GM23248 (cell line): ENCODE results near the gene PLCH2.
"Not testable (repeated sequence)": the region's sequence is repeated elsewhere in the genome, so short reads cannot be mapped to it uniquely, and the experiment has no call there.

Experiments used
- EZH2 ChIP-seq: fragments of 200-600 bp; sonication (generic); IDR thresholded peaks from 2 replicates; pipeline ENCODE4 v1.6.1; 2018; ENCODE audit warnings: antibody characterized with exemption, mild to moderate bottlenecking; ENCODE audit not compliant: insufficient read depth, poor library complexity, severe bottlenecking
- EZH2phosphoT487 ChIP-seq: fragments of 200-600 bp; sonication (generic); IDR thresholded peaks from 2 replicates; pipeline ENCODE4 v1.6.1; 2018; ENCODE audit warnings: antibody characterized with exemption, moderate library complexity, mild to moderate bottlenecking, low read depth; ENCODE audit not compliant: insufficient read depth

DNA sequence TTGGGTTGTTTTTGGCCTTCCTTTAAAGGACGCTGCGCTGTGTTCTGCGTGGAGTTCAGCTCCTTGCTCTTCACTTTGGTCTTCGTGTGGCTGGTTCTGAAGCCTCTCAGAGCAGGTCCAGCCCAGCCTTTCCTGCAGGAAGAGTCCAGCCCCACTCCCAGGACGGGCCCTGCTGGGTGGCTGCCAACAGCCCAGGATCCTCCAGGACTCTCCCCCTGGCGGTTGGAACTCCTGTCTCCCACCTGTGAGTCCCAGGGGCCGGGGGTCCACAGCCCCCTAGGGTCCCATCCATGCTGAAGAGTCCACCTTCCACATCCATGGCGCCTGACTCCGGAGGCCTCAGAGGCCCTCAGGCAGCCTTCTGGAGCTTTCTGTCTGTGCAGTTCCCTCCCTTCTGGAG, 75.5 kb downstream of the PLCH2 start:
- TF ChIP-seq EZH2, EZH2phosphoT487: not testable (repeated sequence)
